HEK293 (cell line): Measurements from ENCODE around the gene ZNF431.

Source experiments
- GLIS1 ChIP-seq: fragments of 450-650 bp; formaldehyde crosslinking; IDR thresholded peaks from 2 replicates; pipeline ENCODE4 v1.5.1; 2016; ENCODE audit warnings: missing biosample characterization, missing genetic modification characterization
- ZNF24 ChIP-seq: fragments of 450-650 bp; formaldehyde crosslinking; IDR thresholded peaks from 2 replicates; pipeline ENCODE4 v1.5.1; 2016; ENCODE audit warnings: missing biosample characterization, missing genetic modification characterization
- TF ChIP-seq, protein P1 (sequence below): fragments of 450-650 bp; formaldehyde crosslinking; IDR thresholded peaks from 2 replicates; pipeline ENCODE4 v1.5.1; 2016; ENCODE audit warnings: missing biosample characterization, missing genetic modification characterization
- TF ChIP-seq, protein P2 (sequence below): fragments of 450-650 bp; formaldehyde crosslinking; IDR thresholded peaks from 2 replicates; pipeline ENCODE4 v1.5.1; 2016; ENCODE audit warnings: missing biosample characterization, missing genetic modification characterization, low read depth

DNA sequence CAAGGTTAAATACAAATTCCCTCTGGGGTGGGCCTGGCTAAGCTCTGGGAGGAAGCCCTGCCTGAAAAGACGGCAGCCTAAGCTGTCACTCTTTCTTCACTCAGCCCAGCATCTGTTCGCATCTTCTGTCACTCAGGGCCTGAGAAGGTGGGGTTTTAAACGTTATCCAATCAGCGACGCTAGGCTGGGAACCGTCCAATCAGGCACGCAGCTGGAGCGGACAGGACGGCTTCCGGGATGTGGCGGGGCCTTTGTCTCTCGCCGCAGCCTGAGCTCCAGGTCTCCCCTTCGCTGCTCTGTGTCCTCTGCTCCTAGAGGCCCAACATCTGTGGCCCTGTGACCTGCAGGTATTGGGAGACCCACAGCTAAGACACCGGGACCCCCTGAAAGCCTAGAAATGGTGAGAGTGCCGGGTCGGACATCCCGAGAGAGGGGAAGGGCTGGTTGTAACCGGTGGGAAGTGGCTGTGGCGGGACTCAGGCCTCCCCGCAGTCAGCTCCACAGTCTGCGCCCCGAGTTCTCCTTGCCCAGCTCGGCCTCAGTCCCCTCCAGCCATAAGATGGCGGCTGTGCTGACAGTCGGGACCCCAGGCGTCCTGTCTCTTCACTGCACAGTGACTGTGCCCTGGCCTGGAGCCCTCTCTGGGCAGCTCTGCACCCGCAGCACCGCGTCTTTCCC is at the start of gene ZNF431:
- TF ChIP-seq, protein P1, sequence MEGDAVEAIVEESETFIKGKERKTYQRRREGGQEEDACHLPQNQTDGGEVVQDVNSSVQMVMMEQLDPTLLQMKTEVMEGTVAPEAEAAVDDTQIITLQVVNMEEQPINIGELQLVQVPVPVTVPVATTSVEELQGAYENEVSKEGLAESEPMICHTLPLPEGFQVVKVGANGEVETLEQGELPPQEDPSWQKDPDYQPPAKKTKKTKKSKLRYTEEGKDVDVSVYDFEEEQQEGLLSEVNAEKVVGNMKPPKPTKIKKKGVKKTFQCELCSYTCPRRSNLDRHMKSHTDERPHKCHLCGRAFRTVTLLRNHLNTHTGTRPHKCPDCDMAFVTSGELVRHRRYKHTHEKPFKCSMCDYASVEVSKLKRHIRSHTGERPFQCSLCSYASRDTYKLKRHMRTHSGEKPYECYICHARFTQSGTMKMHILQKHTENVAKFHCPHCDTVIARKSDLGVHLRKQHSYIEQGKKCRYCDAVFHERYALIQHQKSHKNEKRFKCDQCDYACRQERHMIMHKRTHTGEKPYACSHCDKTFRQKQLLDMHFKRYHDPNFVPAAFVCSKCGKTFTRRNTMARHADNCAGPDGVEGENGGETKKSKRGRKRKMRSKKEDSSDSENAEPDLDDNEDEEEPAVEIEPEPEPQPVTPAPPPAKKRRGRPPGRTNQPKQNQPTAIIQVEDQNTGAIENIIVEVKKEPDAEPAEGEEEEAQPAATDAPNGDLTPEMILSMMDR: no peak
- TF ChIP-seq GLIS1 (tag by site-specific recombination): no peak
- TF ChIP-seq, protein P2, sequence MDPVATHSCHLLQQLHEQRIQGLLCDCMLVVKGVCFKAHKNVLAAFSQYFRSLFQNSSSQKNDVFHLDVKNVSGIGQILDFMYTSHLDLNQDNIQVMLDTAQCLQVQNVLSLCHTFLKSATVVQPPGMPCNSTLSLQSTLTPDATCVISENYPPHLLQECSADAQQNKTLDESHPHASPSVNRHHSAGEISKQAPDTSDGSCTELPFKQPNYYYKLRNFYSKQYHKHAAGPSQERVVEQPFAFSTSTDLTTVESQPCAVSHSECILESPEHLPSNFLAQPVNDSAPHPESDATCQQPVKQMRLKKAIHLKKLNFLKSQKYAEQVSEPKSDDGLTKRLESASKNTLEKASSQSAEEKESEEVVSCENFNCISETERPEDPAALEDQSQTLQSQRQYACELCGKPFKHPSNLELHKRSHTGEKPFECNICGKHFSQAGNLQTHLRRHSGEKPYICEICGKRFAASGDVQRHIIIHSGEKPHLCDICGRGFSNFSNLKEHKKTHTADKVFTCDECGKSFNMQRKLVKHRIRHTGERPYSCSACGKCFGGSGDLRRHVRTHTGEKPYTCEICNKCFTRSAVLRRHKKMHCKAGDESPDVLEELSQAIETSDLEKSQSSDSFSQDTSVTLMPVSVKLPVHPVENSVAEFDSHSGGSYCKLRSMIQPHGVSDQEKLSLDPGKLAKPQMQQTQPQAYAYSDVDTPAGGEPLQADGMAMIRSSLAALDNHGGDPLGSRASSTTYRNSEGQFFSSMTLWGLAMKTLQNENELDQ: no peak
- TF ChIP-seq ZNF24 (tag by site-specific recombination): no peak
